MM.1S (cell line): Measurements from ENCODE around the gene KAT6B.

Source experiments
- EZH2 ChIP-seq: fragments of 300-600 bp; sonication (generic); optimal IDR thresholded peaks from 2 replicates; pipeline ENCODE3; 2017; ENCODE audit warnings: low read depth, mild to moderate bottlenecking, antibody characterized with exemption, low read length, mixed read lengths
- TF ChIP-seq, protein P1 (sequence below): fragments of 300-600 bp; sonication (generic); IDR thresholded peaks from 2 replicates; pipeline ENCODE4 v1.5.1; 2016; ENCODE audit warnings: antibody characterized with exemption, low read length, mixed read lengths

DNA sequence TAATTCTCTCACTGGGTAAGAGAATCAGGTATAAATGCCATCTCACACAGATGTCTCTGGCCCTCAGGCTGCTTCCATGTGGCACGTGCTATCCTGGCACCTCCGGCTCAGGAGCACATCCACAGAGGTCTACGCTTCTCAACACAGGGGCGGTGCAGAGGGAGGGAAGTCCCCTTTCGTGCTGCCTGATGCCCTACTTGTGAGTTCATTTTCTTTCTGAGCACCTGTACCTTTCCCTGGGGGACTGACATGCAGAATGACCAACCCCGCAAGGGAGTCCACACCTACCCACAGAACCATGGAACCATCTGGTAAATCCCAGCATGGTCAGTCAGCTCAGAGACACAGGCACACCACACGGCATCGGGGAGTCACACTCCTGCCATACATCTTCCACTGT is 186.1 kb downstream of the KAT6B start:
- TF ChIP-seq, protein P1, sequence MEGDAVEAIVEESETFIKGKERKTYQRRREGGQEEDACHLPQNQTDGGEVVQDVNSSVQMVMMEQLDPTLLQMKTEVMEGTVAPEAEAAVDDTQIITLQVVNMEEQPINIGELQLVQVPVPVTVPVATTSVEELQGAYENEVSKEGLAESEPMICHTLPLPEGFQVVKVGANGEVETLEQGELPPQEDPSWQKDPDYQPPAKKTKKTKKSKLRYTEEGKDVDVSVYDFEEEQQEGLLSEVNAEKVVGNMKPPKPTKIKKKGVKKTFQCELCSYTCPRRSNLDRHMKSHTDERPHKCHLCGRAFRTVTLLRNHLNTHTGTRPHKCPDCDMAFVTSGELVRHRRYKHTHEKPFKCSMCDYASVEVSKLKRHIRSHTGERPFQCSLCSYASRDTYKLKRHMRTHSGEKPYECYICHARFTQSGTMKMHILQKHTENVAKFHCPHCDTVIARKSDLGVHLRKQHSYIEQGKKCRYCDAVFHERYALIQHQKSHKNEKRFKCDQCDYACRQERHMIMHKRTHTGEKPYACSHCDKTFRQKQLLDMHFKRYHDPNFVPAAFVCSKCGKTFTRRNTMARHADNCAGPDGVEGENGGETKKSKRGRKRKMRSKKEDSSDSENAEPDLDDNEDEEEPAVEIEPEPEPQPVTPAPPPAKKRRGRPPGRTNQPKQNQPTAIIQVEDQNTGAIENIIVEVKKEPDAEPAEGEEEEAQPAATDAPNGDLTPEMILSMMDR, result no peak
- no peak for TF ChIP-seq EZH2
